Measurements from ENCODE around the gene UCMA.

UCMA gene

GRCh38 chr10:13187135-13187534 is 47.0 kb downstream of the UCMA start:
- H3K4me2 ChIP-seq (ENCODE audit: low read length, poor library complexity, severe bottlenecking) = no peak overlapping the region

GRCh38 chr10:13184730-13185514 is 49.3 kb downstream of the UCMA start:
- Histone ChIP-seq H3K27me3 (ENCODE audit: control insufficient read depth in 1 of 2, insufficient read depth in 1 of 2, low read length in 2 of 2) (no peaks in the 10 kb centered on the region), H2BK15ac (ENCODE audit: low read depth, poor library complexity, severe bottlenecking) (no peak overlapping the region), H2BK12ac (ENCODE audit: low read length in 2 of 2) (no peak overlapping the region), H3K79me1 (replicated peaks; ENCODE audit: low read length, poor library complexity, severe bottlenecking) (no peaks in the 10 kb centered on the region), H3K9me3 (ENCODE audit: control insufficient read depth, low read length) (no peaks in the 10 kb centered on the region), H2BK5ac (ENCODE audit: low read depth, low read length, poor library complexity, severe bottlenecking) (no peak overlapping the region), H3K4me1 (ENCODE audit: control insufficient read depth, insufficient read depth, low read depth, low read length) (no peaks in the 10 kb centered on the region), H4K91ac (ENCODE audit: low read length) (no peak overlapping the region), H3K4ac (ENCODE audit: low read depth in 1 of 2, low read length in 2 of 2) (no peak overlapping the region), H3K23ac (ENCODE audit: low read length in 2 of 2) (no peak overlapping the region), H3K14ac (ENCODE audit: low read length in 2 of 2) (no peak overlapping the region), H3K4me3 (ENCODE audit: insufficient read depth in 1 of 2, low read depth in 1 of 2, low read length in 2 of 2) (no peak overlapping the region), H3K18ac (ENCODE audit: low read depth in 1 of 2, low read length in 2 of 2) (no peak overlapping the region), H3K36me3 (ENCODE audit: control insufficient read depth in 1 of 2, insufficient read depth in 2 of 2, low read depth in 1 of 2, low read length in 2 of 2) (peaks cover 0 to 5% of the 10 kb centered on the region in 2 experiments), H3K4me2 (ENCODE audit: low read length, poor library complexity, severe bottlenecking) (no peak overlapping the region), H2AFZ (ENCODE audit: low read depth, low read length) (no peak overlapping the region), H2BK120ac (ENCODE audit: low read depth, low read length) (no peak overlapping the region), H2AK5ac (ENCODE audit: low read length, severe bottlenecking) (no peak overlapping the region), H3K27ac (ENCODE audit: low read length, poor library complexity, severe bottlenecking) (no peak overlapping the region), H4K8ac (ENCODE audit: low read length) (no peak overlapping the region), H3K9ac (ENCODE audit: low read length) (no peak overlapping the region)
- 96% methylated on average over 5 of the region's 5 CpGs for WGBS
- DNase-seq = no peak

More at GRCh38 chr10:13187135-13187534, 47.0 kb downstream of the UCMA start:
- no peak overlapping the region for H3K23ac ChIP-seq (ENCODE audit: low read length in 2 of 2)
- no peak overlapping the region for H4K8ac ChIP-seq (ENCODE audit: low read length)
- no peak overlapping the region for H2BK5ac ChIP-seq (ENCODE audit: low read depth, low read length, poor library complexity, severe bottlenecking)
- no peak overlapping the region for H3K4me3 ChIP-seq (ENCODE audit: insufficient read depth in 1 of 2, low read depth in 1 of 2, low read length in 2 of 2)
- no peak overlapping the region for H2AFZ ChIP-seq (ENCODE audit: low read depth, low read length)
- no peak overlapping the region for H3K27ac ChIP-seq (ENCODE audit: low read length, poor library complexity, severe bottlenecking)
- H2BK12ac ChIP-seq (ENCODE audit: low read length in 2 of 2) = no peak overlapping the region
- DNase-seq = no peak
- H3K14ac ChIP-seq (ENCODE audit: low read length in 2 of 2) = no peak overlapping the region
- no peaks in the 10 kb centered on the region for H3K9me3 ChIP-seq (ENCODE audit: control insufficient read depth, low read length)
- no peaks in the 10 kb centered on the region for H3K79me1 ChIP-seq (replicated peaks; ENCODE audit: low read length, poor library complexity, severe bottlenecking)
- no peak overlapping the region for H2BK120ac ChIP-seq (ENCODE audit: low read depth, low read length)
- no peak overlapping the region for H2BK15ac ChIP-seq (ENCODE audit: low read depth, poor library complexity, severe bottlenecking)
- H3K18ac ChIP-seq (ENCODE audit: low read depth in 1 of 2, low read length in 2 of 2) = no peak overlapping the region
- H3K9ac ChIP-seq (ENCODE audit: low read length) = no peak overlapping the region
- WGBS = no CpG with 5 or more reads among the region's 3 CpGs
- no peaks in the 10 kb centered on the region for H3K4me1 ChIP-seq (ENCODE audit: control insufficient read depth, insufficient read depth, low read depth, low read length)
- no peak overlapping the region for H2AK5ac ChIP-seq (ENCODE audit: low read length, severe bottlenecking)
- no peak overlapping the region for H3K4ac ChIP-seq (ENCODE audit: low read depth in 1 of 2, low read length in 2 of 2)
- no peaks in the 10 kb centered on the region for H3K27me3 ChIP-seq (ENCODE audit: control insufficient read depth in 1 of 2, insufficient read depth in 1 of 2, low read length in 2 of 2)
- peaks cover 0 to 5% of the 10 kb centered on the region in 2 experiments for H3K36me3 ChIP-seq (ENCODE audit: control insufficient read depth in 1 of 2, insufficient read depth in 2 of 2, low read depth in 1 of 2, low read length in 2 of 2)
- H4K91ac ChIP-seq (ENCODE audit: low read length) = no peak overlapping the region

GRCh38 chr10:13184276-13184675 is 49.9 kb downstream of the UCMA start:
- no peak overlapping the region for H2AFZ ChIP-seq (ENCODE audit: low read depth, low read length)
- no peak overlapping the region for H2BK5ac ChIP-seq (ENCODE audit: low read depth, low read length, poor library complexity, severe bottlenecking)
- H3K9me3 ChIP-seq (ENCODE audit: control insufficient read depth, low read length) = no peaks in the 10 kb centered on the region
- H3K4ac ChIP-seq (ENCODE audit: low read depth in 1 of 2, low read length in 2 of 2) = no peak overlapping the region
- H2BK12ac ChIP-seq (ENCODE audit: low read length in 2 of 2) = no peak overlapping the region
- no peak overlapping the region for H3K23ac ChIP-seq (ENCODE audit: low read length in 2 of 2)
- H3K27ac ChIP-seq (ENCODE audit: low read length, poor library complexity, severe bottlenecking) = no peak overlapping the region
- no peak overlapping the region for H3K4me2 ChIP-seq (ENCODE audit: low read length, poor library complexity, severe bottlenecking)
- H3K4me1 ChIP-seq (ENCODE audit: control insufficient read depth, insufficient read depth, low read depth, low read length) = no peaks in the 10 kb centered on the region
- H4K91ac ChIP-seq (ENCODE audit: low read length) = no peak overlapping the region
- no peak overlapping the region for H3K14ac ChIP-seq (ENCODE audit: low read length in 2 of 2)
- DNase-seq = no peak
- no peak overlapping the region for H3K18ac ChIP-seq (ENCODE audit: low read depth in 1 of 2, low read length in 2 of 2)
- no peak overlapping the region for H2BK15ac ChIP-seq (ENCODE audit: low read depth, poor library complexity, severe bottlenecking)
- H3K27me3 ChIP-seq (ENCODE audit: control insufficient read depth in 1 of 2, insufficient read depth in 1 of 2, low read length in 2 of 2) = no peaks in the 10 kb centered on the region
- 100% methylated on average over 2 of the region's 2 CpGs for WGBS
- H2BK120ac ChIP-seq (ENCODE audit: low read depth, low read length) = no peak overlapping the region
- H2AK5ac ChIP-seq (ENCODE audit: low read length, severe bottlenecking) = no peak overlapping the region
- H3K36me3 ChIP-seq (ENCODE audit: control insufficient read depth in 1 of 2, insufficient read depth in 2 of 2, low read depth in 1 of 2, low read length in 2 of 2) = peaks cover 0 to 5% of the 10 kb centered on the region in 2 experiments
- no peak overlapping the region for H3K4me3 ChIP-seq (ENCODE audit: insufficient read depth in 1 of 2, low read depth in 1 of 2, low read length in 2 of 2)
- H3K79me1 ChIP-seq (replicated peaks; ENCODE audit: low read length, poor library complexity, severe bottlenecking) = peaks cover under 1% of the 10 kb centered on the region
- H4K8ac ChIP-seq (ENCODE audit: low read length) = no peak overlapping the region
- no peak overlapping the region for H3K9ac ChIP-seq (ENCODE audit: low read length)

GRCh38 chr10:13183625-13184024 is 50.5 kb downstream of the UCMA start:
- H3K27me3 ChIP-seq (ENCODE audit: control insufficient read depth in 1 of 2, insufficient read depth in 1 of 2, low read length in 2 of 2) = no peaks in the 10 kb centered on the region
- WGBS = 91% methylated on average over 5 of the region's 5 CpGs

More at GRCh38 chr10:13183625-13184024, 50.5 kb downstream of the UCMA start:
- Histone ChIP-seq H3K23ac (ENCODE audit: low read length in 2 of 2) (no peak overlapping the region), H3K79me1 (replicated peaks; ENCODE audit: low read length, poor library complexity, severe bottlenecking) (peaks cover 3% of the 10 kb centered on the region), H3K4me2 (ENCODE audit: low read length, poor library complexity, severe bottlenecking) (no peak overlapping the region), H3K4me3 (ENCODE audit: insufficient read depth in 1 of 2, low read depth in 1 of 2, low read length in 2 of 2) (no peak overlapping the region), H3K18ac (ENCODE audit: low read depth in 1 of 2, low read length in 2 of 2) (no peak overlapping the region), H2BK12ac (ENCODE audit: low read length in 2 of 2) (no peak overlapping the region), H3K27ac (ENCODE audit: low read length, poor library complexity, severe bottlenecking) (no peak overlapping the region), H3K14ac (ENCODE audit: low read length in 2 of 2) (no peak overlapping the region), H3K4ac (ENCODE audit: low read depth in 1 of 2, low read length in 2 of 2) (no peak overlapping the region), H2BK120ac (ENCODE audit: low read depth, low read length) (no peak overlapping the region), H3K36me3 (ENCODE audit: control insufficient read depth in 1 of 2, insufficient read depth in 2 of 2, low read depth in 1 of 2, low read length in 2 of 2) (peaks cover 0 to 4% of the 10 kb centered on the region in 2 experiments), H2AK5ac (ENCODE audit: low read length, severe bottlenecking) (no peak overlapping the region), H2BK5ac (ENCODE audit: low read depth, low read length, poor library complexity, severe bottlenecking) (no peak overlapping the region), H3K9ac (ENCODE audit: low read length) (no peak overlapping the region), H2BK15ac (ENCODE audit: low read depth, poor library complexity, severe bottlenecking) (no peak overlapping the region), H3K4me1 (ENCODE audit: control insufficient read depth, insufficient read depth, low read depth, low read length) (no peaks in the 10 kb centered on the region), H4K91ac (ENCODE audit: low read length) (no peak overlapping the region), H2AFZ (ENCODE audit: low read depth, low read length) (no peak overlapping the region), H3K9me3 (ENCODE audit: control insufficient read depth, low read length) (no peaks in the 10 kb centered on the region), H4K8ac (ENCODE audit: low read length) (no peak overlapping the region)
- no peak for DNase-seq
